Measurements from ENCODE around the gene NELFB. TPM values are rescaled to one million over a fixed set of nuclear protein-coding genes. Genes with fewer than 3 reads are reported as not detected.
A peak's percentile ranks its signal among the peaks of the same experiment; 100 is the strongest.

The NELFB gene
- polyA plus RNA-seq, 3 donors: 17.3 to 44.2 (median 18.8) TPM

- H3K4me1 Mint-ChIP-seq: peaks cover 25% of the 10 kb centered on the region
- whole genome bisulfite sequencing (ENCODE audit: insufficient coverage): 98% methylated on average over 13 of the region's 15 CpGs
- no peak overlapping the region for H3K4me3 Mint-ChIP-seq
- no peak overlapping the region for H3K9ac ChIP-seq (ENCODE audit: insufficient read depth, low read length, poor library complexity, severe bottlenecking)
- peaks cover 23 to 28% of the 10 kb centered on the region in 2 donors for H3K4me1 ChIP-seq (ENCODE audit: control insufficient read depth in 1 of 2, insufficient read depth in 2 of 2, low read length in 2 of 2)
- H3K27me3 ChIP-seq (ENCODE audit: control insufficient read depth in 2 of 2, insufficient read depth in 2 of 2, low read length in 2 of 2): no peaks in the 10 kb centered on the region
- TF ChIP-seq CTCF (IDR thresholded peaks at IDR 0.05): no peak
- intact Hi-C loops (cut with micrococcal nuclease): no loop called here
- no peak overlapping the region for H3K4me3 ChIP-seq (replicated peaks in 1 of 3; ENCODE audit: low read depth in 2 of 3, low read length in 3 of 3)
- H2AFZ ChIP-seq (ENCODE audit: insufficient read depth, low read depth, low read length, poor library complexity, severe bottlenecking): no peak overlapping the region
- peaks cover 43 to 84% of the 10 kb centered on the region in 2 donors for H3K36me3 Mint-ChIP-seq
- peaks cover 0 to 5% (median 0%) of the 10 kb centered on the region in 7 donors for H3K9me3 Mint-ChIP-seq
- H4K20me1 ChIP-seq (ENCODE audit: insufficient read depth, low read length): peaks cover 41% of the 10 kb centered on the region
- H3K27ac Mint-ChIP-seq: no peak overlapping the region
- H3K79me2 ChIP-seq (ENCODE audit: insufficient read depth, low read length): peaks cover 3% of the 10 kb centered on the region
- no peak overlapping the region for H3K4me2 ChIP-seq (replicated peaks; ENCODE audit: extremely low read depth, low read length, poor library complexity, severe bottlenecking)
- H3K36me3 ChIP-seq (replicated peaks in 1 of 2; ENCODE audit: control insufficient read depth in 1 of 2, insufficient read depth in 2 of 2, low read length in 2 of 2): peaks cover 41 to 72% of the 10 kb centered on the region in 2 donors
- H3K27me3 Mint-ChIP-seq (ENCODE audit: low read depth in 3 of 3): no peaks in the 10 kb centered on the region
- H3K27ac ChIP-seq (ENCODE audit: low read depth in 1 of 2, low read length in 2 of 2): no peak overlapping the region
- no peaks in the 10 kb centered on the region for H3K9me3 ChIP-seq (replicated peaks in 1 of 2; ENCODE audit: control insufficient read depth in 1 of 2, insufficient read depth in 1 of 2, low read length in 2 of 2)
- DNase-seq: no peak
Observed at GRCh38 chr9:137266162-137266527, 11.0 kb downstream of the NELFB start.

GRCh38 chr9:137266585-137267453 lies 11.7 kb downstream of the NELFB start:
- H3K27ac ChIP-seq (ENCODE audit: low read depth in 1 of 2, low read length in 2 of 2): peak overlapping the region in 1 of 2 donors; percentile 26
- peaks cover 23 to 28% of the 10 kb centered on the region in 2 donors for H3K4me1 ChIP-seq (ENCODE audit: control insufficient read depth in 1 of 2, insufficient read depth in 2 of 2, low read length in 2 of 2)
- H3K4me3 ChIP-seq (replicated peaks in 1 of 3; ENCODE audit: low read depth in 2 of 3, low read length in 3 of 3): no peak overlapping the region
- no peak overlapping the region for H3K4me2 ChIP-seq (replicated peaks; ENCODE audit: extremely low read depth, low read length, poor library complexity, severe bottlenecking)
- no peak overlapping the region for H2AFZ ChIP-seq (ENCODE audit: insufficient read depth, low read depth, low read length, poor library complexity, severe bottlenecking)
- Mint-ChIP-seq H3K36me3 (peaks cover 42 to 84% of the 10 kb centered on the region in 2 donors), H3K27me3 (ENCODE audit: low read depth in 3 of 3) (no peaks in the 10 kb centered on the region), H3K27ac (peak overlapping the region in 1 of 7 donors; percentile 30), H3K9me3 (peaks cover 0 to 2% (median 0%) of the 10 kb centered on the region in 7 donors), H3K4me3 (no peak overlapping the region), H3K4me1 (peaks cover 29% of the 10 kb centered on the region)
- no peaks in the 10 kb centered on the region for H3K27me3 ChIP-seq (ENCODE audit: control insufficient read depth in 2 of 2, insufficient read depth in 2 of 2, low read length in 2 of 2)
- no peak overlapping the region for H3K9ac ChIP-seq (ENCODE audit: insufficient read depth, low read length, poor library complexity, severe bottlenecking)
- H3K9me3 ChIP-seq (replicated peaks in 1 of 2; ENCODE audit: control insufficient read depth in 1 of 2, insufficient read depth in 1 of 2, low read length in 2 of 2): no peaks in the 10 kb centered on the region
- TF ChIP-seq CTCF (IDR thresholded peaks at IDR 0.05): no peak
- WGBS (ENCODE audit: insufficient coverage): 92% methylated on average over 32 of the region's 34 CpGs
- intact Hi-C loops (cut with micrococcal nuclease): no loop called here
- peaks cover 3% of the 10 kb centered on the region for H3K79me2 ChIP-seq (ENCODE audit: insufficient read depth, low read length)
- peaks cover 41 to 75% of the 10 kb centered on the region in 2 donors for H3K36me3 ChIP-seq (replicated peaks in 1 of 2; ENCODE audit: control insufficient read depth in 1 of 2, insufficient read depth in 2 of 2, low read length in 2 of 2)
- no peak for DNase-seq
- peaks cover 43% of the 10 kb centered on the region for H4K20me1 ChIP-seq (ENCODE audit: insufficient read depth, low read length)
